DOHH2 (cell line): ENCODE results near the gene SLC35D1.

ENCODE experiments used
- H3F3A ChIP-seq: fragments of 200-600 bp; sonication (generic), shearing (Covaris generic); 2 replicates; pipeline ENCODE4 v1.6.0; 2016; ENCODE audit warnings: antibody characterized with exemption, mild to moderate bottlenecking; ENCODE audit not compliant: control insufficient read depth, insufficient read depth
- H3K27ac ChIP-seq: fragments of 200-600 bp; sonication (generic); 2 replicates; pipeline ENCODE4 v1.5.1; 2014; ENCODE audit warnings: low read depth, mild to moderate bottlenecking, low read length, moderate library complexity
- H3K27me3 ChIP-seq: fragments of 200-600 bp; sonication (generic); 2 replicates; pipeline ENCODE4 v1.6.1; 2014; ENCODE audit warnings: mild to moderate bottlenecking, low read length, mixed read lengths; ENCODE audit not compliant: control insufficient read depth
- H3K36me3 ChIP-seq: fragments of 200-600 bp; sonication (generic); 2 replicates; pipeline ENCODE4 v1.6.1; 2014; ENCODE audit warnings: mild to moderate bottlenecking, low read length, moderate library complexity, mixed read lengths; ENCODE audit not compliant: control insufficient read depth
- H3K4me1 ChIP-seq: fragments of 200-600 bp; sonication (generic); 2 replicates; pipeline ENCODE4 v1.6.1; 2014; ENCODE audit warnings: mild to moderate bottlenecking, low read length, mixed read lengths; ENCODE audit not compliant: control insufficient read depth
- H3K4me2 ChIP-seq: fragments of 200-600 bp; sonication (generic); 2 replicates; pipeline ENCODE4 v1.6.0; 2014; ENCODE audit warnings: mild to moderate bottlenecking, low read length, moderate library complexity
- H3K4me3 ChIP-seq: fragments of 200-600 bp; sonication (generic); 2 replicates; pipeline ENCODE4 v1.5.1; 2014; ENCODE audit warnings: mild to moderate bottlenecking, low read length, mixed read lengths
- H3K79me2 ChIP-seq: fragments of 200-600 bp; sonication (generic); 2 replicates; pipeline ENCODE4 v1.6.1; 2014; ENCODE audit warnings: mild to moderate bottlenecking, low read length, mixed read lengths; ENCODE audit not compliant: control insufficient read depth
- H3K9me2 ChIP-seq: fragments of 200-600 bp; sonication (generic); replicated peaks from 2 replicates; pipeline ENCODE4 v1.6.1; 2014; ENCODE audit warnings: mild to moderate bottlenecking, low read length, mixed read lengths; ENCODE audit not compliant: control insufficient read depth
- H3K9me3 ChIP-seq: fragments of 200-600 bp; sonication (generic); 2 replicates; pipeline ENCODE4 v1.6.1; 2014; ENCODE audit warnings: antibody characterized with exemption, low read length, mixed read lengths; ENCODE audit not compliant: control insufficient read depth, insufficient read depth
- H4K20me1 ChIP-seq: fragments of 200-600 bp; sonication (generic); 2 replicates; pipeline ENCODE4 v1.6.0; 2014; ENCODE audit warnings: low read depth, mild to moderate bottlenecking, antibody characterized with exemption, low read length, moderate library complexity; ENCODE audit not compliant: control insufficient read depth, insufficient read depth
- EZH2phosphoT487 ChIP-seq: fragments of 200-600 bp; sonication (generic); IDR thresholded peaks from 2 replicates; pipeline ENCODE4 v1.6.1; 2017; ENCODE audit warnings: borderline replicate concordance, mild to moderate bottlenecking, antibody characterized with exemption, low read length, moderate library complexity, mixed read lengths
- TF ChIP-seq, protein P1 (sequence below): fragments of 200-600 bp; sonication (generic); IDR thresholded peaks from one replicate; pipeline ENCODE4 v1.5.1; 2014; ENCODE audit warnings: antibody characterized with exemption, mild to moderate bottlenecking, low read depth, low read length; ENCODE audit not compliant: poor library complexity, severe bottlenecking

SLC35D1 gene

DNA sequence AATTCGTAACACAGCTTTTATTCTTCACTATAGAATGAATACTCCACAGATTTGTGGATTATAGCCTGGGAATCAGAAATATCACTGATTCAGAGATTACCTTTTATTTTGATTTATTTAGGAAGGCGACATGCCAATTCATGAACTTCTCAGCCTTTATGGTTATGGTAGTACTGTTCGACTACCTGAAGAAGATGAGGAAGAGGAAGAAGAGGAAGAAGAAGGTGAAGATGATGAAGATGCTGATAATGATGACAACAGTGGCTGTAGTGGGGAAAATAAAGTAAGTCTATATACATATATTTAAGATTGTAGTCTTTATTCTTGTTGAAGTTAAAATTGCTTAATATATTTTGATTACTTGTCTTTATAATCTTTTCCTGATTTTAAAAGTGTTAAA, 96.0 kb downstream of the SLC35D1 start:
- no peak overlapping the region for H3K27ac ChIP-seq
- TF ChIP-seq, protein P1, sequence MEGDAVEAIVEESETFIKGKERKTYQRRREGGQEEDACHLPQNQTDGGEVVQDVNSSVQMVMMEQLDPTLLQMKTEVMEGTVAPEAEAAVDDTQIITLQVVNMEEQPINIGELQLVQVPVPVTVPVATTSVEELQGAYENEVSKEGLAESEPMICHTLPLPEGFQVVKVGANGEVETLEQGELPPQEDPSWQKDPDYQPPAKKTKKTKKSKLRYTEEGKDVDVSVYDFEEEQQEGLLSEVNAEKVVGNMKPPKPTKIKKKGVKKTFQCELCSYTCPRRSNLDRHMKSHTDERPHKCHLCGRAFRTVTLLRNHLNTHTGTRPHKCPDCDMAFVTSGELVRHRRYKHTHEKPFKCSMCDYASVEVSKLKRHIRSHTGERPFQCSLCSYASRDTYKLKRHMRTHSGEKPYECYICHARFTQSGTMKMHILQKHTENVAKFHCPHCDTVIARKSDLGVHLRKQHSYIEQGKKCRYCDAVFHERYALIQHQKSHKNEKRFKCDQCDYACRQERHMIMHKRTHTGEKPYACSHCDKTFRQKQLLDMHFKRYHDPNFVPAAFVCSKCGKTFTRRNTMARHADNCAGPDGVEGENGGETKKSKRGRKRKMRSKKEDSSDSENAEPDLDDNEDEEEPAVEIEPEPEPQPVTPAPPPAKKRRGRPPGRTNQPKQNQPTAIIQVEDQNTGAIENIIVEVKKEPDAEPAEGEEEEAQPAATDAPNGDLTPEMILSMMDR = no peak
- TF ChIP-seq EZH2phosphoT487 = no peak
- peaks cover 80% of the 10 kb centered on the region for H3K36me3 ChIP-seq
- H3K27me3 ChIP-seq = no peaks in the 10 kb centered on the region
- peaks cover 11% of the 10 kb centered on the region for H3K4me1 ChIP-seq
- no peaks in the 10 kb centered on the region for H3K9me3 ChIP-seq
- H3K79me2 ChIP-seq = peaks cover 6% of the 10 kb centered on the region; the same call in 1 of the 2 replicates
- H4K20me1 ChIP-seq = no peaks in the 10 kb centered on the region
- H3F3A ChIP-seq = 0 out of 2 replicates have a peak, but pooled peaks cover 3% of the 10 kb centered on the region
- H3K4me2 ChIP-seq = no peak overlapping the region
- no peak overlapping the region for H3K4me3 ChIP-seq
- H3K9me2 ChIP-seq = no peaks in the 10 kb centered on the region

DNA sequence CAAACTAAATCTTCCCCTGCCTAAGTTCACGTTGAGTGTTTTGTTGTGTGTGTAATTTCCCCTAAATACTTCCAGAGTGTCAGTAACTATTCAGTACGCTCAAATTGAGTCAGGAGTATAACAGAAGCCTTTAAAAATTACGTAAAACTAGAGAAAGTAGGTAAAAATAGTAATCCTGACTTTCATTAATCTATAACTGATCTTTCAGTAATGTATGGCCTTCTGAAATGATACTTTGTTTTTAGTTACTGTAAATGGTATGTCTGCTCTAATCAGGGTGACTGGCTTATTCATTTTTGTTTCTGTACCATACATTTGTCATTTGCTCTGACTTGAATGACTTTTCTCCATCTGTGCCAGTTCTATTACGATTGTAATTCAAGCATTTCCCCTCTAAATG, 99.7 kb downstream of the SLC35D1 start:
- Histone ChIP-seq H3K4me2 (no peak overlapping the region), H3K27ac (no peak overlapping the region), H4K20me1 (no peaks in the 10 kb centered on the region)

DNA sequence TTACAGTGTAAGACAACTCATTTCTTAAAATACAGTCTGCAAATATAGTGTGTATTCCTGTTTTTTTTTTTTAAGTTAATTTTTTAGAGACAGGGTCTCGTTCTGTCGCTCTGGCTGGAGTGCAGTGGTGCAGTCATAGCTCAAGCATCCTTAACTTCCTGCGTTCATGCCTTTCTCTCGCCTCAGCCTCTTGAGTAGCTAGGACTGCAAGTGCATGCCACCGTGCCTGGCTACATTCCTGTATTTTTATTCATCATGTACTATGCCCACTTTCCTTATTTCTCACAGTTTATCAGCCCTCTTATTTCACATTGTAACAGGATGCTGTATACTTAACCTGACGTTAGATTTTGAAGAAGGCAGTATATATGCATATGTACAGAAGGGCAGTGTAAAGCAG, 102.4 kb downstream of the SLC35D1 start:
- no peak for TF ChIP-seq EZH2phosphoT487
- TF ChIP-seq, protein P1 = no peak
- peaks cover 77% of the 10 kb centered on the region for H3K36me3 ChIP-seq

More for the DNA sequence above, 99.7 kb downstream of the SLC35D1 start:
- Histone ChIP-seq H3K9me2 (no peaks in the 10 kb centered on the region), H3K4me3 (no peak overlapping the region), H3K27me3 (no peaks in the 10 kb centered on the region), H3K9me3 (no peaks in the 10 kb centered on the region), H3K4me1 (no peaks in the 10 kb centered on the region), H3K36me3 (peaks cover 76% of the 10 kb centered on the region), H3K79me2 (peaks cover 6% of the 10 kb centered on the region; the same call in 1 of the 2 replicates), H3F3A (no peaks in the 10 kb centered on the region)
- TF ChIP-seq, protein P1 = no peak
- no peak for TF ChIP-seq EZH2phosphoT487

More for the DNA sequence above, 102.4 kb downstream of the SLC35D1 start:
- H3K27ac ChIP-seq = no peak overlapping the region
- H3K27me3 ChIP-seq = no peaks in the 10 kb centered on the region
- H3K4me1 ChIP-seq = no peaks in the 10 kb centered on the region
- H3K9me2 ChIP-seq = no peaks in the 10 kb centered on the region
- H3K4me2 ChIP-seq = no peak overlapping the region
- no peaks in the 10 kb centered on the region for H3K9me3 ChIP-seq
- H4K20me1 ChIP-seq = no peaks in the 10 kb centered on the region
- no peak overlapping the region for H3K4me3 ChIP-seq
- H3F3A ChIP-seq = no peaks in the 10 kb centered on the region; the same call in 1 of the 2 replicates
- peaks cover 6% of the 10 kb centered on the region; the same call in 1 of the 2 replicates for H3K79me2 ChIP-seq
